ENCODE data around the gene CHCT1.

CHCT1 gene

DNA sequence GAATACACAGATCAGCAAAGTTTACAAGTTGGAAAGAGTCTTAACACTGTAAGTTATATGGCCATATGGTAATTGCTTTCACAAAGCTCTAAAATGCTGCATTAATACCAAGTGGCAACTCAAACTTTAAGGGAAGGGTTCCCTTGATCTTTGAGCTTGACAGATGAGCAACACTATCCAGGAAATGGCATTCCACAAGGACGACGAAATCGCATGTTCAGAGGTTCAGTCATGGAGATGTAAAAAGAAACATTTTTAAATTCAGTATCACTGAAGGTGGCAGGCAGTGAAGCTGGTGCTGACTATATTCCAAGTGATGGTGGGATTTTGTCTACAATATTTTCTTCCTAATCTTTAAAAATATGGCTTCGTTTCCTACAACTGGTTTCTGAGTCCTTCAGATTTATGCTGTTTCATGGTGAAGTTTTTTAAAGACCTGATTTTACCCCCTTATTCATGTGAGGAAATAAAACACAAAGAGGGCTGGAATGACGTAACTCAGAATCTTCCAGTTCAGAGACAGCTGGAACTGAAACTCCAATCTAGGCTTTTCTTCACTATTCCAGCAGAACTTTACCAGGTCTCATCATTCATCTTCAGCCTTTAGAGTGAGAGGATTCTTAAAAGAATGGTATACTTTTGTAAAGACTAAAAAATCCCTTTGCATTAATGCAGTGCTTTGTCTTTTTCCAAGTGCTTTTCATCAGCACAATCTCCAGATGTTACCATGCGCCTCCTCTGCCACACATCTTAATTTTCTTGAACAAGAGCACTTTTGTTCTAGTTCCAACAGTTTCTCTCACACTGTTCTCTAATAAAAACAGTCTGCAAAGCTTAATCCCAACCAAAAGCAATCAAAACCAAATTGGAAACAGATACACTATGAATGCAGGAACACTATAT, 20.2 kb downstream of the CHCT1 start:
- DNase-seq (ENCODE audit: low read depth) = no peak

DNA sequence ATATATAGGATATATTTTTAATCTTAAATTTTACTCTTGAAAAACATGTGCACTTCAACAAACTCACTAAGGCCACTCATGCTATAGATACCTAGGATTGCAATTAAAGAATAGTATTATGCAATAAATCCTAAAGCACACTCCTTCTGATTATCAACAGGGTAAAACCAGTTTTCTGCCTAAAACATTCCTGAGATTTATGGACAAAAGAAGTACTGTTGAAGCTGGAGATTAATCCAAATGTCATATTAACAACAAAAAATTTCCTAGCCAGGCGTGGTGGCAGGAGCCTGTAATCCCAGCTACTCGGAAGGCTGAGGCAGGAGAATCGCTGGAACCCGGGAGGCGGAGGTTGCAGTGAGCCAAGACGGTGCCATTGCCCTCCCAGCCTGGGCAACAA, 21.4 kb downstream of the CHCT1 start:
- no peak for DNase-seq (ENCODE audit: low read depth)

DNA sequence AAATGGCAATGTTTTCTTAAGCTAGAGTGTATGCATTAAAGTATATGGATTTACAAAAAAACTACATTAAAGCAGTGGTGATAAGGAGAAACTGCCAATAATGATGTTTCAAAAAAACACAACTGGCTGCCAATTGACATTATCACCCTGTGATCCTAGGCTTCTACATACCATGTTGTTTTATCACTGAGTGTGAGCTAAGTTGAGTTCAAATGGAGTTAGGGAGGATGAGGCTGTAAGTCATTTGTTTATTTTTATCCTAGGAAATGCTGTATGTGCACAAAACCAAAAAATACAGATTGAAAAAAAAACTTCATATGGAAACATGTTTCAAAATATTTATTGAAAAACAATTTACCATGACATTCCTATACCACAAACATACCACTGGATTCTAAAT, 22.9 kb downstream of the CHCT1 start:
- no peak for DNase-seq (ENCODE audit: low read depth)

DNA sequence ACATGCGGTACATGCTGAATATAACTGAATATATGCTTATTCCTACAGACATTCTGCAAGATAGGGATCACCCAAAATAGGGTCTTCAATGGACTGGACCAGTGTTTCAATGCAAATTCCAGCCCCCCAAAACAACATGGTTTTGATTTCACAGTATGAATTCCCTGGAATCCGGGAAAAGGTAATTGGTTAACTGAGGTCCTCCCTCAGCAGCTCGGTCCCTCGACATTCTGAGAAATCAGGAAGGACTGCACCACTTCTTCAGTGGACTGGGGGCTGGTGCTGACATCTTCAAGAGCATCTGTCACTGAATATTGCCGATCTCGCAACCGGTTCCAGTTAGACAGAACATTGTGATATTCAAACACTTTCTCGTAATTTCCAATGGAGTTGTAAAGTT, 25.1 kb downstream of the CHCT1 start:
- DNase-seq (ENCODE audit: low read depth) = no peak

DNA sequence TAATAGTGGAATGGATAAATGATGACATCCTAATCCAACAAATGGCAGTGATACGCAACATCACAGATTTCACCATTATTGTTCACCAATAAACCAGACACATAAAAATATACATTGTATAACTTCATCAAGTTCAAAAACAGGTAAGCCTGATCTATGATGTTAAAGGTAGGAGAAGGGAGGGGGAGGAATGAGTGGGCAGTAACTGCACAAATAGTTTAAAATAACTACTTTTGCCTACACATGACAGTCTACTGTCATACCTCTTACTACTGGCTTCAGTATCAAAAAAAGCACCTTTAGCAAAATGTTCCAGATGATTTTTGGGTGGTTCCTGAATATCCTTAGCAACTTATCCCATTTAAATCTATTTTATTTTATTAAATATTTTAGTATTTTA, 28.8 kb downstream of the CHCT1 start:
- no peak for DNase-seq (ENCODE audit: low read depth)

DNA sequence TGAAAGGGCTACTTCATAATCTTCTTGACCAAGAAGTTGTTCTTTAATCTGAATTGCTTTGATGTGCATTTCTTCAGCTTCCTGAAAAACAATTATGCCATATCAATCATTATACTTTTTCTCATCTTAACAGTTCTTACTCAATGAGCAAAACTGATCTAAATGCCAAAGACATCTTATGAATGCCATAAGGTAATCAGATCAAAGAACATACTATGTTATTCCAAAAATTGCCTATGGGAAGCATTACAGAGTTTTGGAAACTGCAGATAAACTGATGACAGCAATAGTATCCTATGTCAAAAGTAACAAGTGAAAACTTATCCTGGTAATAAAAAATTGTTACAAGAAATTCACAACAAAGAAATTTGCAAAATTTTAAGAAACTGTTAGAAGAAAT, 29.7 kb downstream of the CHCT1 start:
- DNase-seq (ENCODE audit: low read depth) = no peak

DNA sequence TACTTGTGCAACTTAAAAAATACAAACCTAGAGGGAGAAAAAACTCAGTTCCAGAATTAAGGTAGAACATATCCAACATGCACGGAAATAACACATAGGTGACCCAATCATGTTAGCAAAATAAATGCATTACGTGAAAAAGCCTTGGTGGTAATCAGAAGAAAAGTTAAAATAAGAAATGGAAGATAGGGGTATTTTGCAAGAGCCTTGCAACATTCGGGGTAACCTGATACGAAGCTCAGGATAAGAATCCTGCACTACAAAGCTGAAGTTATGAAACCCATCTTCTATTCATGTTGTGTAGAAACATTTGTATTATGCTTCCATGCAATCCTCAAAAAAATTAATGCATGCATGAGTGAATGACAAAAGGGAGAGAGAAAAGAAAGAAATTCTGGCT, 33.1 kb downstream of the CHCT1 start:
- no peak for DNase-seq (ENCODE audit: low read depth)

DNA sequence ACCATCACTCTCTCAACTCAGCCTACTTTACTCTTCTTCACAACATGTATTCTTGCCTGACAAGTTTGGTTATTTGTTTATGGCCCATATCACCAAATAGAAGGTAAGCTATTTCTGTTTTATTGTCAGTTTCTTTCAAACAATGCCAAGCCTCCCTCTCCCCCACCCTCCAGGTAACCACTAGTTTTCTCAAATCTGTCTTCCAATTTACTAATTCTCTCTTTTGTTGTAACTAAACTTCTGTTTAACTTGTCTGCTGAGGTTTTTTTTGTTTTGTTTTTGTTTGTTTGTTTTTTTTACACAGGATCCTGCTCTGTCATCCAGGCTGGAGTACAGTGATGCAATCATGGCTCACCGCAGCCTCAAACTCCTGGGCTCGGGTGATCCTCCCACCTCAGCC, 34.9 kb downstream of the CHCT1 start:
- DNase-seq (ENCODE audit: low read depth) = no peak

DNA sequence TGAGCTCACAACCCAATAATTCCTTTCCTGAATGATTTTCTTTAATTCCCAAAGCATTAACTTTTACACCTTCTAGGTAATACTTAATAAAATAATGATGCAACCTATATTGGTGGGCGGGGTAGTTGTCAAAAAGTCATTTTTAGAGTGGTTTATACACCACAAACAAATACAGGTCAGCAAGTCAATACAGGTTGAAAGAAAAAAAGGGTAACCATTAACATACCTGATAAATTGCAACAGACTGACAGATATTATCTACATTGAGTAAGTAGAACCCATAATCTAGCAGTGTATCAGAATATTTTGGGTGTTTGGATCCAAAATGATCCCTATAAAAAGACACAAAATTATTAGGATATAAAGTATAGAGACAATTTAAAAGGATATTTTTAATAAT, 39.3 kb downstream of the CHCT1 start:
- DNase-seq (ENCODE audit: low read depth) = no peak

DNA sequence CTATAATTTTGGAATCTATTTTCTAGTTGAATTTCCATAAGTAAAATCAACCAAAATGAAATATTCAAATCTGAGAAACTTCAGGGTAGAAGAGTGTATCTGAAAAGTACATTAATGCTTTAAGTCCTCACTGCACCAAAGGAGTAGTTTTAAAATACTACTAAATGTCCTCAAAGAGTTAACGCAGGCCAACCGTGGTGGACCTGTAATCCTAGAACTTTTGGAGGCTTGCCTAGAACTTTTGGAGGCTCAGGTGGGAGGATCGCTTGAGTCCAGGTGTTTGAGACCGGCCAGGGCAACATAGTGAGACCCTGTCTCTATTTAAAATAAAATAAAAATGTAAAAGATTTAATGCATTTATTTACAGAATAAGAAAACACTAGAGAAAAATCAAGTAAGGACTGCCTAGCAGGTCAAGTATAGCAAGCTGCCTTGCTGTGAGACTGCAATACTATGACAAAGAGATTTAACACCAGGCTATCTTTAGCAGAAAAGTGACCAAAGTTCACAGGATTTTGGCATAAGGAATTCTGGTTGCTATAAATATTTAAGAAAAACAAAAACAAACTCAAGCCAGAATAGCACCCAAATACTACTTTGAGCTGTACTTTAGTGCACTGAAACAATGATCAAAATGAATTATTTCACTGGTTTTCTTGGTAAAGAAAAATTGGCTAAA, 41.0 kb downstream of the CHCT1 start:
- DNase-seq (ENCODE audit: low read depth) = no peak

DNA sequence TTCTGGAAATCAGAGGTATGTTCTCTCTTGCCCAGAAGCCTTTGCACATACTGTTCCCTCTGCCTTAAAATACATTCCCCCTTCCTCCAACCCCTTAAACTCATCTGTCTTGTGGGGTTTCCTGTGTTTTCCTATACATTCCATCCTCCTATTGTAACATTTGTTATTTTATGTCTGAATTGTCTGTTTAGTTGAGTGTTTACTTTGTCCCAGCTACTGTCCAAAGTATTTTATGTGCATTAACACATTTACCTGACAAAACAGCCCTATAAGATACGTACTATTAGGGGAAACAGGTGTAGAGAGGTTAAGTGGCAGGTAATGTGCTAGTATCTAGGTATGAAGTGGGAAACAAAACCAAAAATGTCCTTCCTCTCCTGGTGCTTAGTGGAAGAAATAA, 42.1 kb downstream of the CHCT1 start:
- no peak for DNase-seq (ENCODE audit: low read depth)

DNA sequence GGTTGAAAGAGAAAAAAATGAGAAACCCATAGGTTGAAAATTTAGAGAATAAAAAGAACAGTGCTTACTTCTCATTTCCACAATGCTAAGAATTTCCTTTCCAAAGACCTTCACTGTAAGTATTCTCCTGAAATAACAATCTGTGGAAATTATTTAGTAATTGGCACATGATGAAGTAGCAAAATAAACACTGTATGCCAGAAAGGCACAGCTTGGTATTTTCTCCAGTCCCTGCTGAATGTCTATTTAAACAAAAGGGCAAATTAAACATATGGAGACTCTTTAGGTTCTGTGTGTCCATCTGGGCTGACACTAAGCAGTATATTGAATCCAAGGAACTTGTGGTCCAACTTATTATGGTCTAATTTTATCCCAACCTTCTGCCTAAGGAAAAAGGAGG, 46.1 kb downstream of the CHCT1 start:
- no peak for DNase-seq (ENCODE audit: low read depth)

DNA sequence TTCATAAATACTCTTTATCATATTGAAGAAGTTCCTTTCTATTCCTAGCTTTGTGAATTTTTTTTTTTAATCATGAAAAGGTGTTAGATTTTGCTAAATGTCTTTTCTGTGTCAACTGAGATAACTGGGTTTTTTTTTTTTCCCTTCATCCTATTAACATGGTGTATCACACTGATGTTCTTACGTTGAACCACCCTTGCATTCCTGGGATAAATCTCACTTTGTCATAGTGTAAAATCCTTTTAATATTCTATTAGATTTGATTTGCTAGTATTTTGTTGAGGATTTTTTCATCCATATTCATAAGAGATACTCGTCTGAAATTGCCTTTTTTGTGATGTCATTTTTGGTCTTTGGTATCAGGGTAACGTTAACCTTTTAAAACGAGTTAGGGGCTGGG, 49.2 kb downstream of the CHCT1 start:
- DNase-seq (ENCODE audit: low read depth) = no peak

DNA sequence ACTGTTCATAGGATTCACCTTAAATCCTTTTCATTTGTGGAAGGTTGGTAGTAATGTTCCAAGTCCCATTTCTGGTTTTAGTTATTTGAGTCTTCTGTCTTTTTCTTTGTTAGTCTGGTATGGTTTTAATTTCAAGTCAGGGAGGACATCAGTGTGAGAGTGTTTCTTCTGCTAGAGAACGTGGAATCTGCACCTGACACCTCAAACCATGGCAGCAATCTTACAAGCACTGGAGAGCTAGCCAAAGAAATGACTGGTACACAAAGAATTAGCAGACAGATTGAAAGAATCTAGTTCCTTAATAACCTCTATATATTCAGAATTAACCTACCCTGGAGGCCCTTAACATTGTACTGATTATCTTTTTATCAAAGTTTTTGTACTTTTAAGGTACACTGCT, 50.2 kb downstream of the CHCT1 start:
- DNase-seq (ENCODE audit: low read depth) = no peak

DNA sequence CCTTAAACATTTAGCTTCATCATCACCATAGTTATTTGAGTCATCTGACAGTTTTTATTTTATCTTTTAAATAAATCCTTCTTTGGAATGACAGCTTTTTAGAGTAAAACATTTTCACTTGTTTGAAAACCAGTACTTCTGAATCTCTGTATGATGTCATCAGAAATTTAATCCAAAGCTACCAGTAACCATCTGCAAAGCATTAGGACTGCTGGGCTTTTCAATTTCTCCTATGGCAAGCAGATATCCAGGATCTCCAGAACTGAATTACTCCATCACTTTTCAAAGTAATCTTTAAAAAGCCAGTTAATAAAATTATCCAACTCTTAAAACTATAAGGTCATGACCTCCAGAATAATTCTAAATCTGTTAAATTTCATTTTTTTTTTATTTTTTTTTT, 51.5 kb downstream of the CHCT1 start:
- DNase-seq (ENCODE audit: low read depth) = no peak

All from stimulated activated CD8-positive, alpha-beta memory T cell treated with anti-CD3 and anti-CD28 coated beads, Interleukin-7, amount 100 ng/mL, for 24 hours (primary cell).